GM12892 (cell line): Measurements from ENCODE around the gene CORO7.

Source experiments
- POLR2A ChIP-seq: IDR thresholded peaks from 2 replicates; pipeline ENCODE4 v1.6.1; 2011; ENCODE audit warnings: low read depth, low read length, control low read depth
- TAF1 ChIP-seq: IDR thresholded peaks from 2 replicates; pipeline ENCODE4 v1.6.1; 2011; ENCODE audit warnings: low read depth, mild to moderate bottlenecking, control low read depth, low read length, borderline replicate concordance

DNA sequence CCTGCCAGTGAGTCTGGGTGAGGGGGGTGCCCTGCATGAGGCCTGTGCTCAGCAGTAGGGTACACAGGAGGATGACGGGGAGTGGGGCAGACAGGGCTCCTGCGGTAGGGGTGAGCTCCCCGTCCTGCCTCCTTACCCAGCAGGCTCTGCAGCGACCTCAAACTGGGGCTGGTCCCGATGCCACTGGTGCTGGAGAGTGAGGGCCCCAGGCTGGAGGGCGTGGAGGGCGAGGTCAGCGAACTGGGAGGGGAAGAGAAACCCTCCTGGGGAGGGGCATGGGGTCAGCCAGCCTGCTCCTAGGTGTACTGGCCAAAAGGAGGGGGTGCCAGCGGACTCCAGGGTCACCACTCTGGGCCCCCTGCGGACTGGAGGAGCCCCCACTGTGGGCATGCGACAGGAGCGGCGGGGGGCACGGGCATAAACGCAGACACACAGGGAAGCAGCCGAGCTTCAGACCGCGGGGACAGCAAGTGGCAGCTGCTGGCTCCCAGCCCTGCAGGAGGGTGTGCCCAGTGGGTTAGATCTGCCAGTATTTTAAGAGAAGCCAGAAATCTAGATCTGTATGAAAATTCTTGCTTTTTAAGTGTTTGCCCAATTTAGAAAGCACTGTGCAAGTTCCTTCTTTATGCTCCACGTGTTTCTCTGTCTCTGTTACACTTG, 53.8 kb downstream of the CORO7 start:
- TF ChIP-seq POLR2A = no peak
- TF ChIP-seq TAF1 = no peak
